ENCODE results near the gene FGF8. TPM values are rescaled to one million over a fixed set of nuclear protein-coding genes. Genes with fewer than 3 reads are reported as not detected.
"Not testable (repeated sequence)": the region's sequence is repeated elsewhere in the genome, so short reads cannot be mapped to it uniquely, and the experiment has no call there.

Gene FGF8
- total RNA-seq, 1 experiment from 2014 or later, result not detected

- H3K27me3 ChIP-seq (replicated peaks; ENCODE audit: insufficient read depth, low read depth, low read length, poor library complexity), result no peaks in the 10 kb centered on the region
- BruUV-seq (replicated peaks), result no TSS peak
- POLR2A ChIA-PET (ENCODE audit: low non-redundant PET), result no interaction called here
- no peak for DNase-seq (ENCODE audit: low spot score)
- no peaks in the 10 kb centered on the region for H3K9me3 ChIP-seq (ENCODE audit: low read depth, low read length, poor library complexity, severe bottlenecking)
- CTCF ChIA-PET, result no interaction called here
- intact Hi-C loops (cut with micrococcal nuclease; ENCODE audit: unreplicated experiment), result no loop called here
- H3K27ac ChIP-seq (ENCODE audit: low read depth, low read length, poor library complexity, severe bottlenecking), result no peak overlapping the region
- TF ChIP-seq CTCF (conservative IDR thresholded peaks at IDR 0.05; ENCODE audit: low read depth, low read length), result no peak
- TF ChIP-seq EZH2 (IDR thresholded peaks at IDR 0.05; ENCODE audit: borderline replicate concordance, low read depth, low read length, poor library complexity, severe bottlenecking), result no peak
- no peak overlapping the region for H3K4me3 ChIP-seq (ENCODE audit: low read depth, low read length, poor library complexity, severe bottlenecking)
- peaks cover 93% of the 10 kb centered on the region for H3K36me3 ChIP-seq (ENCODE audit: insufficient read depth, low read length, poor library complexity, severe bottlenecking)
- no peaks in the 10 kb centered on the region for H3K4me1 ChIP-seq (ENCODE audit: insufficient read depth, low read length, poor library complexity, severe bottlenecking)
These were observed 17.6 kb upstream of the FGF8 start for GRCh38 chr10:101793526-101793925.

GRCh38 chr10:101789686-101790085 lies 13.8 kb upstream of the FGF8 start:
- intact Hi-C loops (cut with micrococcal nuclease; ENCODE audit: unreplicated experiment), result no loop called here
- Histone ChIP-seq H3K27ac (ENCODE audit: low read depth, low read length, poor library complexity, severe bottlenecking) (no peak overlapping the region), H3K27me3 (replicated peaks; ENCODE audit: insufficient read depth, low read depth, low read length, poor library complexity) (no peaks in the 10 kb centered on the region), H3K4me3 (ENCODE audit: low read depth, low read length, poor library complexity, severe bottlenecking) (no peak overlapping the region), H3K36me3 (ENCODE audit: insufficient read depth, low read length, poor library complexity, severe bottlenecking) (peaks cover 90% of the 10 kb centered on the region), H3K4me1 (ENCODE audit: insufficient read depth, low read length, poor library complexity, severe bottlenecking) (no peaks in the 10 kb centered on the region), H3K9me3 (ENCODE audit: low read depth, low read length, poor library complexity, severe bottlenecking) (no peaks in the 10 kb centered on the region)
- POLR2A ChIA-PET (ENCODE audit: low non-redundant PET), result interaction anchor here (0.6 kb wide), 1 partner anchor 475 kb away, joined by 19 read pairs; no protein-coding TSS in a partner anchor
- no peak for DNase-seq (ENCODE audit: low spot score)
- TF ChIP-seq EZH2 (IDR thresholded peaks at IDR 0.05; ENCODE audit: borderline replicate concordance, low read depth, low read length, poor library complexity, severe bottlenecking), result no peak
- no peak for TF ChIP-seq CTCF (conservative IDR thresholded peaks at IDR 0.05; ENCODE audit: low read depth, low read length)
- CTCF ChIA-PET, result no interaction called here
- BruUV-seq (replicated peaks), result no TSS peak

GRCh38 chr10:101789231-101789630 lies 13.3 kb upstream of the FGF8 start:
- DNase-seq (ENCODE audit: low spot score); H3K27ac ChIP-seq (ENCODE audit: low read depth, low read length, poor library complexity, severe bottlenecking); CTCF ChIA-PET; BruUV-seq (replicated peaks); intact Hi-C loops (cut with micrococcal nuclease; ENCODE audit: unreplicated experiment); H3K9me3 ChIP-seq (ENCODE audit: low read depth, low read length, poor library complexity, severe bottlenecking); H3K4me3 ChIP-seq (ENCODE audit: low read depth, low read length, poor library complexity, severe bottlenecking); H3K27me3 ChIP-seq (replicated peaks; ENCODE audit: insufficient read depth, low read depth, low read length, poor library complexity); H3K4me1 ChIP-seq (ENCODE audit: insufficient read depth, low read length, poor library complexity, severe bottlenecking): not testable (repeated sequence)
- H3K36me3 ChIP-seq (ENCODE audit: insufficient read depth, low read length, poor library complexity, severe bottlenecking), result peaks cover 90% of the 10 kb centered on the region
- POLR2A ChIA-PET (ENCODE audit: low non-redundant PET), result interaction anchor here (0.6 kb wide), 1 partner anchor 475 kb away, joined by 19 read pairs; no protein-coding TSS in a partner anchor

- TF ChIP-seq EZH2 (IDR thresholded peaks at IDR 0.05; ENCODE audit: borderline replicate concordance, low read depth, low read length, poor library complexity, severe bottlenecking), result no peak
- TF ChIP-seq CTCF (conservative IDR thresholded peaks at IDR 0.05; ENCODE audit: low read depth, low read length), result no peak
- TSS peak; percentile 41 for BruUV-seq (replicated peaks)
- H3K4me3 ChIP-seq (ENCODE audit: low read depth, low read length, poor library complexity, severe bottlenecking), result no peak overlapping the region
- no peaks in the 10 kb centered on the region for H3K9me3 ChIP-seq (ENCODE audit: low read depth, low read length, poor library complexity, severe bottlenecking)
- POLR2A ChIA-PET (ENCODE audit: low non-redundant PET), result no interaction called here
- CTCF ChIA-PET, result interaction anchor here (0.6 kb wide), 1 partner anchor 35 kb away, joined by 3 read pairs; no protein-coding TSS in a partner anchor
- DNase-seq (ENCODE audit: low spot score), result no peak
- no peak overlapping the region for H3K27ac ChIP-seq (ENCODE audit: low read depth, low read length, poor library complexity, severe bottlenecking)
- intact Hi-C loops (cut with micrococcal nuclease; ENCODE audit: unreplicated experiment), result no loop called here
- H3K4me1 ChIP-seq (ENCODE audit: insufficient read depth, low read length, poor library complexity, severe bottlenecking), result peaks cover 22% of the 10 kb centered on the region
- no peaks in the 10 kb centered on the region for H3K27me3 ChIP-seq (replicated peaks; ENCODE audit: insufficient read depth, low read depth, low read length, poor library complexity)
- peaks cover 62% of the 10 kb centered on the region for H3K36me3 ChIP-seq (ENCODE audit: insufficient read depth, low read length, poor library complexity, severe bottlenecking)
These were observed 9.9 kb upstream of the FGF8 start for GRCh38 chr10:101785801-101786200.
